GM19397 (cell line): ENCODE data around the gene GPNMB.
"Not testable (repeated sequence)": the region's sequence is repeated elsewhere in the genome, so short reads cannot be mapped to it uniquely, and the experiment has no call there.

Experiments used
- ATAC-seq: cut with Tn5 transposase; IDR thresholded peaks from one replicate; pipeline ENCODE4 v1.9.1; 2021; ENCODE audit warnings: mild to moderate bottlenecking, moderate library complexity; ENCODE audit not compliant: unreplicated experiment

The GPNMB gene

DNA sequence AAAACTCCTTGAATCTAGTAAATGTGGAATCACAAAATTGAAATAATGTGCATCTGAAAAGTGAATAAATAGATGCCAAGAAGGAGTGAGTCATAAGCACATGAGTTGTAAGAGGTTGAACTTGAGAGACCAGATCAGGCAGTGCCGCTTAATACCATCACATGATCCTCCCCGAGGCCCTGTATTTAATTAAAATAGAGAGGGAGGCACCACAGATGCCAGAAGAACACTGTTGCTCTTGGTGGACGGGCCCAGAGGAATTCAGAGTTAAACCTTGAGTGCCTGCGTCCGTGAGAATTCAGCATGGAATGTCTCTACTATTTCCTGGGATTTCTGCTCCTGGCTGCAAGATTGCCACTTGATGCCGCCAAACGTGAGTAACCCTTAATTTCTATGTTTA lies at the start of gene GPNMB:
Gene GPNMB, plus strand, starts transcription at position 221 of the 400 bp plus-strand sequence. Its CDS starts 83 bp downstream, at position 304.
- ATAC-seq: no peak

DNA sequence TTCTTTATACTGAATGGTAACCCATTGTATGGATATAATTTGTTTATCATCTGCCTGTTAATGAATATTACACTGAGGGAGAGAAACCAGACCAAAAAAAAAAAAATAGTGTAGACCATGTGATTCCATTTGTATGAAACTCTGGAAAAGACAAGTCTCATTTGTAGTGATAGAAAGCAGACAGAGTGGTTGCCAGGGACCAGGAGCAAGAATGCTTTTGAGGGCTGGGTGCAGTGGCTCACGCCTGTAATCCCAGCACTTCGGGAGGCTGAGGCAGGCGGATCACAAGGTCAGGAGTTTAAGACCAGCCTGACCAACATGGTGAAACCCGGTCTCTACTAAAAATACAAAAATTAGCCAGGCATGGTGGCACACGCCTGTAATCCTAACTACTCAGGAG lies 48.8 kb upstream of the GPNMB start:
- not testable (repeated sequence) for ATAC-seq

DNA sequence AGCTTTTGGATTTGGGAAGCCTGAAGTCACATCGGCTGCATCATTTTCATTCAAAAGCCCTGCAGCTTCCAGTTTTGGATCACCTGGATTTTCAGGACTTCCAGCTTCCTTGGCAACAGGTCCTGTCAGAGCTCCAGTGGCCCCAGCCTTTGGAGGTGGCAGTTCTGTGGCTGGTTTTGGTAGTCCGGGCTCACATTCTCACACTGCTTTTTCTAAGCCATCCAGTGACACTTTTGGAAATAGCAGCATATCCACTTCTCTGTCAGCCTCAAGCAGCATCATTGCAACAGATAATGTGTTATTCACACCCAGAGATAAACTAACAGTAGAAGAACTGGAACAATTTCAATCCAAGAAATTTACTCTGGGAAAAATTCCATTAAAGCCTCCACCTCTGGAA lies 46.2 kb upstream of the GPNMB start:
- ATAC-seq: no peak

- ATAC-seq: no peak
Measured at GRCh38 chr7:23204241-23204640, 42.3 kb upstream of the GPNMB start.

GRCh38 chr7:23205577-23205908 lies 41.0 kb upstream of the GPNMB start:
- ATAC-seq: no peak

GRCh38 chr7:23205909-23206767 lies 40.4 kb upstream of the GPNMB start:
- ATAC-seq: no peak

GRCh38 chr7:23207021-23207420 lies 39.6 kb upstream of the GPNMB start:
- no peak for ATAC-seq

DNA sequence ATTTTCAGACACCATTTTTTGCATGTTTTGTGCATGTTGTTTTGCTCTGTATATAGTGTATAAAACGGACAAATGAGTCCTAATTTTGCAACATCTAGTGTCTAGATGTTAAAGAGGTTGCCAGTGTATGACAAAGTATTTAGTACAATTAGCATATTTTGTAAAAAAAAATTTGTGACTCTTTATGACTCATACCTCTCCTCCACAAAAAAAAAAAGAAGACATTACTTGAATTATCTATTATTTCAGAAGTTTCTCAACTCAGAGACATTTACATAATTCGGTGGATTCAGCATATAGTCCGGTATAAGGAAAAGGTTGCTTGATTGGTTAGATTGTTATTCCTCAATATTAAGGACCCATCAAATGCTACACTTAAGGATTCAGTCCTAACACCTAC lies 38.7 kb upstream of the GPNMB start:
- no peak for ATAC-seq

- ATAC-seq: no peak
Measured at GRCh38 chr7:23208316-23208715, 38.3 kb upstream of the GPNMB start.

DNA sequence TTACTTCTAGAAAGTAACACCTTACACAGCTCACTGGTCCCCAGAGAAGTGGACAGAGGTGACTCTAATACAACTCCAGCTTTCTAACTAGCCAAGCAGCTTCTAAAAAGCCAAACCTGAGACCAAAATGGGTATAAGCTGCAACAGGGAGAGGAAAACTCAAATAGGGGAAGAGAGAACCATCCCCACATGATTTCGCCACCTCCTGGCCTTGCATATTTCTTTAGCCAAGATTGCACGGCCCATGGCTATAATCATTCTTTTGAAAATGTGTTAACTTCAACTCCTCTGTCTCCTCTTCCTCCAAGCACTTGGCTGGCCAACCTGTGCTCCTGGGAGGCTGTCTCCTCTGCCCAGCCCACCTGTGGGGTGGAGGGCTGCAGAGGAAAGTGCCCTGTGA lies 36.1 kb upstream of the GPNMB start:
- ATAC-seq: no peak

DNA sequence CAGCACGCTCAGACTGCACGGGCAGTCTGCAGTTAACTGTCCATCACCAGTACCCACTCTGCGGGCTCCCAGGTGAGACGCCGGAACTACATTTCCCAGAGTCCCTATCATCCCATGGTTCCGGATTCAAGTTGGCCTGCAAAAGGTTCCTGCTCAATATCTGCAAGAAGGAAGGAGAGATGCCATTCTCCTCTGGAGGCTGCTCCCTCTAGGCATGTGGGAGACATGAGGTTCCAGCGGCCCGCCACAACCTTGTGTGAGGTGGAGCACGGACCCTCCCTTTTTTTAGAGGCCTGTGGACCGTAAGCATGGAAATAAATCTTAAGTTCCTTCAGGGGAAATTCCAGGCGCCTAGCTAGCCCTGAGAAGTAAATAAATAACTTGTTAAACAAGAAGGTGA lies 35.0 kb upstream of the GPNMB start:
- no peak for ATAC-seq

DNA sequence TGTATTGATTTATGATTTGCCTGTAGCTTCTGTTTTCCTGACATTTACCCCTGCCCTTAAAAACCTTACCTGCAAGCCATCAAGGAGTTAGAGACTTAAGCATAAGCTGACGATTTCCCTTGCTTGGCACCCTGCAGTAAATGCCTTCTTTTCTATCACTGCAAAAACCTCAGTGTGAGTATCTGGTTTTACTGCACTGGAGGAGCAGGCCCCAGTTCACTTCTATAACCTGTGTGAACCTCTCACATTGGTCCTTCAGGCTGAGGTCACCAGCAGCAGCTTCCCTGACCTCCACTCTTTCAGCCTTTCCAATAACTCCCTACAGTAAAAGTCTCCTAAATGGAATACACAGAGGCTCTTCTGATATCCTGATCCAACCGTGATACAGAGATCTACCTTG lies 34.2 kb upstream of the GPNMB start:
- no peak for ATAC-seq

GRCh38 chr7:23212841-23213240 lies 33.7 kb upstream of the GPNMB start:
- ATAC-seq: no peak

- no peak for ATAC-seq
Measured at GRCh38 chr7:23213755-23214154, 32.8 kb upstream of the GPNMB start.

GRCh38 chr7:23214423-23214822 lies 32.2 kb upstream of the GPNMB start:
- no peak for ATAC-seq

- no peak for ATAC-seq
Measured at GRCh38 chr7:23214938-23215337, 31.6 kb upstream of the GPNMB start.

DNA sequence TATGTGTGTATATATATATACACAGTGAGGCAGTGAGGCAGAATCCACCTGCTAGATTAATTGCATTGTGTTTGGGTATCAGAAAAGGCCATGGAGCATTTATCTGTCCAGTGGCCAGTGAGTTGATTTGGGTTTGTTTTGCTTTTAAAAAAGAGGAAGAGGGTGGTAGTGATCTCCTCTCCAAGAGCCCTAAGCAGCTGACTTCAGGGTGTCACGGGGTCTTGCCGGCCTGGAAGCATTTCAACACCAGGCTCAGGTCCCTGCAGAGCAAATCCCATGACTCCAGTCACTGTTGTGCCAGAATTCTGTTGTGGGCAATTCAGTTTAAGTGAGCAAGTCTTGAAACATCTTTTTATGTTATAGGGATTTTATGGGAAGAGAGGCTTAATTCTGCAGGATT lies 30.6 kb upstream of the GPNMB start:
- ATAC-seq: no peak

DNA sequence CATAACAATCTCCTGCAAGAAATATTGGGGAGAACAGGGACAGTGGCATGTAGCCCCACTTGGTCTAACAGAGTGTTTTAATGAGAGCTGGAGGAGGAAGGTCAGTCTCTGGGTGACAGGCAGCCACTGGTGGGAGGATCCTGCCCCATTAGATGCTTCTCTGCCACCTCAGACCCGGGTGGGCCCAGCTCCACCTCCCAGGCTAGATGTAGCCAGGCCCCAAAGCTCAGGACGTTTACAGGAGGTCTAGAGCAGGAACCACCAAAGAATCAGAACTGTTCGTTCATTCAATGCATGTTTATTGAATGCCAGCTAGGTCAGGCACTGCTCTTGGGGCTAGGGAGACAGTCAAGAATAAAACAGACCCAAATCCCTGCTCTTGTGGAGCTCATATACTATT lies 28.4 kb upstream of the GPNMB start:
- ATAC-seq: no peak

GRCh38 chr7:23220690-23221305 lies 25.8 kb upstream of the GPNMB start:
- no peak for ATAC-seq

DNA sequence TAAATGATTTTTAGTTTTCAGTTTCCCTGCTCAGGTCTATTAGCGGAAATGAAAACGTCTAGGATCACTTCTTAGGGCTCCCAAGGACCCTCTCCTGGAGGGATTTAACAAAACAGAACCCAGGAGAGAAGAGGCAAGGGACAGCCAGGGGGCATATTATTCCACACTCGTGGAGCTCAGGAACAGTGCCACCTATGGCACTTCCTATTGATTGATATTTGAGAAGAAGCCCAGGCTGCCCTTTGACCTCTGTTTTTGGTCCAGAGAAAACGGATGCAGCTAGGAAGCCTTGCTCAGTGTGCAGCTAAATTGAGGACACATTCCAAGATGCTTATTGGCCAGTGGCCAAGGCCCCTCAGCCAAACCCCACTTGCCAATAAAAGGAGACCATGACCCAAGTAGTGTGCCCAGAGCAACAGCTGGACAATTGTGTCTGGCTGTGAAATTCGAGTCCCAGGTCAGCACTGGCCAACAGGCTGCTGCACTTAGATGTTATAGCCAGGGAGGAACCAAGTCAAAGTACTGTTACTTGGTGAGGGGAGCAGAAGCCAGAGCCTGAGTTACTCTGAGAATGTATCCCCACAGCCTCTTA lies 24.0 kb upstream of the GPNMB start:
- no peak for ATAC-seq

- ATAC-seq: not testable (repeated sequence)
Measured at GRCh38 chr7:23224364-23224763, 22.2 kb upstream of the GPNMB start.

DNA sequence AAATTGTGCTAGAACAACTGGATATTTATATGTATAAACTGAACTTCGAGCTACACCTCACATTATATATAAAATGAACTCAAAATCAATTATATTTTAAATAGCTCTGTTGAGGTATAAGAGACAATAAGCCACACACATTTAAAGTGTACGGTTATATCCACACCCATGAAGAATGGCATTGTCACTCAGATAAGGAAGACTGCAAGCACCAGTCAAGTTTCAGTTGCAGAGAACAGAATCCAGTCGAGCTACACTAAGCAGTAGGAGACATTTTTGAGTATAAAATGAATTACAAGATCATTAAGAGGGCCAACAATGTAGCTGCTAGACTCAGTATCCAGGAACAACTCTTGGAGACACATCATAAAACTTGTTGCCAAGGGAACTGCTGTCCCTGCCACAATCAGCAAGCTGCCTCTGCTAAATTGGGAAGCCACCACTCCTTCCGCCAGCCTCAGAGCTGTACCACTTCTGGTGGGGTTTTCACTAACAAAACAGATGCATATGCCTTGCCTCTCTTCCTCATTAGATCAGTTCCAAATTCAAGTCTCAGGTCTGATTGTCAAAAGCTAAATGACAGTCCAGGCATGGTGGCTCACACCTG lies 19.6 kb upstream of the GPNMB start:
- ATAC-seq: no peak
